ENCODE data around the gene SND1.

- TF ChIP-seq POLR2A (IDR thresholded peaks at IDR 0.05), result no peak
- TF ChIP-seq, protein P1, sequence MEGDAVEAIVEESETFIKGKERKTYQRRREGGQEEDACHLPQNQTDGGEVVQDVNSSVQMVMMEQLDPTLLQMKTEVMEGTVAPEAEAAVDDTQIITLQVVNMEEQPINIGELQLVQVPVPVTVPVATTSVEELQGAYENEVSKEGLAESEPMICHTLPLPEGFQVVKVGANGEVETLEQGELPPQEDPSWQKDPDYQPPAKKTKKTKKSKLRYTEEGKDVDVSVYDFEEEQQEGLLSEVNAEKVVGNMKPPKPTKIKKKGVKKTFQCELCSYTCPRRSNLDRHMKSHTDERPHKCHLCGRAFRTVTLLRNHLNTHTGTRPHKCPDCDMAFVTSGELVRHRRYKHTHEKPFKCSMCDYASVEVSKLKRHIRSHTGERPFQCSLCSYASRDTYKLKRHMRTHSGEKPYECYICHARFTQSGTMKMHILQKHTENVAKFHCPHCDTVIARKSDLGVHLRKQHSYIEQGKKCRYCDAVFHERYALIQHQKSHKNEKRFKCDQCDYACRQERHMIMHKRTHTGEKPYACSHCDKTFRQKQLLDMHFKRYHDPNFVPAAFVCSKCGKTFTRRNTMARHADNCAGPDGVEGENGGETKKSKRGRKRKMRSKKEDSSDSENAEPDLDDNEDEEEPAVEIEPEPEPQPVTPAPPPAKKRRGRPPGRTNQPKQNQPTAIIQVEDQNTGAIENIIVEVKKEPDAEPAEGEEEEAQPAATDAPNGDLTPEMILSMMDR (IDR thresholded peaks at IDR 0.05), result no peak
These were observed 302.4 kb downstream of the SND1 start for GRCh38 chr7:127954357-127954748.

Measured in right lobe of liver (tissue), 4 donors.